HepG2 (cell line): Measurements from ENCODE around the gene TET2. TPM values are rescaled to one million over a fixed set of nuclear protein-coding genes. Genes with fewer than 3 reads are reported as not detected.

Source experiments
- ATF7 ChIP-seq, 2 experiments: fragments of 450-650 bp in 1 of 2; sonication (generic) in 1 of 2; formaldehyde crosslinking in 1 of 2; IDR thresholded peaks; 2 replicates each; pipeline versions ENCODE4 v1.4.0 to v1.6.1; 2016 to 2020; ENCODE audit warnings: antibody characterized with exemption in 1 of 2, mild to moderate bottlenecking in 1 of 2, missing genetic modification reagents in 1 of 2
- CHD4 ChIP-seq: fragments of 200-600 bp; sonication (generic); IDR thresholded peaks from 2 replicates; pipeline ENCODE4 v1.7.0; 2017; ENCODE audit warnings: mild to moderate bottlenecking, low read length, borderline replicate concordance
- FOXO1 ChIP-seq: sonication (generic); formaldehyde crosslinking; IDR thresholded peaks from 2 replicates; pipeline ENCODE4 v1.4.0; 2020; ENCODE audit warnings: missing genetic modification reagents
- HOXD1 ChIP-seq: sonication (generic); formaldehyde crosslinking; IDR thresholded peaks from 2 replicates; pipeline ENCODE4 v1.5.0; 2020; ENCODE audit warnings: missing genetic modification reagents
- KLF9 ChIP-seq: IDR thresholded peaks from 2 replicates; pipeline ENCODE4 v1.6.1; 2016; ENCODE audit warnings: low read depth
- NR2F6 ChIP-seq, 2 experiments: IDR thresholded peaks; 2 replicates each; pipeline ENCODE4 v1.6.1; 2016; ENCODE audit warnings: antibody characterized with exemption in 1 of 2, mild to moderate bottlenecking in 1 of 2
- TCF7 ChIP-seq: sonication (generic); IDR thresholded peaks from 2 replicates; pipeline ENCODE4 v1.6.1; 2016; ENCODE audit warnings: antibody characterized with exemption, low read depth
- ZKSCAN8 ChIP-seq: IDR thresholded peaks from 2 replicates; pipeline ENCODE4 v1.6.1; 2016; ENCODE audit warnings: borderline replicate concordance, missing genetic modification reagents, missing compliant biosample characterization
- ZNF180 ChIP-seq: sonication (generic); formaldehyde crosslinking; IDR thresholded peaks from 2 replicates; pipeline ENCODE4 v1.4.0; 2020; ENCODE audit warnings: low read depth, missing genetic modification reagents, borderline replicate concordance
- ZNF292 ChIP-seq: sonication (generic); formaldehyde crosslinking; IDR thresholded peaks from 2 replicates; pipeline ENCODE4 v1.8.1; 2022; ENCODE audit warnings: mild to moderate bottlenecking, low read depth, missing genetic modification reagents, borderline replicate concordance
- ZNF660 ChIP-seq: sonication (generic); formaldehyde crosslinking; IDR thresholded peaks from 2 replicates; pipeline ENCODE4 v1.5.1; 2020; ENCODE audit warnings: mild to moderate bottlenecking, low read depth, missing genetic modification reagents, borderline replicate concordance
- ZNF724P ChIP-seq: sonication (generic); formaldehyde crosslinking; IDR thresholded peaks from 2 replicates; pipeline ENCODE4 v1.8.0; 2022; ENCODE audit warnings: missing genetic modification reagents, borderline replicate concordance
- ZSCAN12 ChIP-seq: sonication (generic); formaldehyde crosslinking; IDR thresholded peaks from 2 replicates; pipeline ENCODE4 v1.9.0; 2021; ENCODE audit warnings: mild to moderate bottlenecking, missing genetic modification reagents
- polyA plus RNA-seq, 8 experiments: library from polyadenylated mRNA; depleted of rRNA in 3 of 8; stranded (reverse) in 7 of 8; unstranded in 1 of 8; fragments of >200 nt; fragmentation: Illumina TruSeq in 4 of 8; extraction: Trizol in 4 of 8; gene quantifications; 2 replicates each; pipeline versions ENCODE4 v1.2.1 to v1.2.3, GENCODE V29; 2011 to 2016; ENCODE audit warnings: low read depth in 4 of 8, missing spikeins in 1 of 8, mixed read lengths in 1 of 8; ENCODE audit not compliant: insufficient read depth in 1 of 8
- total RNA-seq, 5 experiments: library from RNA; depleted of rRNA; stranded (reverse); fragments of >200 nt; fragmentation: Illumina TruSeq; extraction: Trizol; gene quantifications; 2 replicates each; pipeline ENCODE4 v1.2.3, GENCODE V29; 2016; ENCODE audit warnings: low read depth in 1 of 5
- TF ChIP-seq, protein P1 (sequence below): sonication (generic); formaldehyde crosslinking; IDR thresholded peaks from 2 replicates; pipeline ENCODE4 v1.8.0; 2022; ENCODE audit warnings: mild to moderate bottlenecking, missing genetic modification reagents, borderline replicate concordance
- TF ChIP-seq, protein P2 (sequence below): IDR thresholded peaks from 2 replicates; pipeline ENCODE4 v1.6.1; 2016; ENCODE audit warnings: control low read depth
- TF ChIP-seq, protein P3 (sequence below): sonication (generic); formaldehyde crosslinking; IDR thresholded peaks from 2 replicates; pipeline ENCODE4 v1.8.1; 2023; ENCODE audit warnings: mild to moderate bottlenecking, moderate library complexity, missing genetic modification reagents
- TF ChIP-seq, protein P4 (sequence below): sonication (generic); formaldehyde crosslinking; IDR thresholded peaks from 2 replicates; pipeline ENCODE4 v1.8.0; 2022; ENCODE audit warnings: missing genetic modification reagents, low read depth, mild to moderate bottlenecking, borderline replicate concordance
- TF ChIP-seq, protein P5 (sequence below): sonication (generic); formaldehyde crosslinking; IDR thresholded peaks from 2 replicates; pipeline ENCODE4 v1.4.0; 2020; ENCODE audit warnings: missing genetic modification reagents, borderline replicate concordance
- TF ChIP-seq, protein P6 (sequence below): sonication (generic); formaldehyde crosslinking; IDR thresholded peaks from 2 replicates; pipeline ENCODE4 v1.8.1; 2022; ENCODE audit warnings: mild to moderate bottlenecking, missing genetic modification reagents
- TF ChIP-seq, protein P7 (sequence below): sonication (generic); formaldehyde crosslinking; IDR thresholded peaks from 2 replicates; pipeline ENCODE4 v1.8.1; 2023; ENCODE audit warnings: mild to moderate bottlenecking, missing genetic modification reagents, borderline replicate concordance

The TET2 gene
- total and polyA plus RNA-seq, 2 of the 13 experiments (the other 11 are each of a cell fraction or from before 2014, with no cell fraction given): 4.7 to 4.8 TPM

DNA sequence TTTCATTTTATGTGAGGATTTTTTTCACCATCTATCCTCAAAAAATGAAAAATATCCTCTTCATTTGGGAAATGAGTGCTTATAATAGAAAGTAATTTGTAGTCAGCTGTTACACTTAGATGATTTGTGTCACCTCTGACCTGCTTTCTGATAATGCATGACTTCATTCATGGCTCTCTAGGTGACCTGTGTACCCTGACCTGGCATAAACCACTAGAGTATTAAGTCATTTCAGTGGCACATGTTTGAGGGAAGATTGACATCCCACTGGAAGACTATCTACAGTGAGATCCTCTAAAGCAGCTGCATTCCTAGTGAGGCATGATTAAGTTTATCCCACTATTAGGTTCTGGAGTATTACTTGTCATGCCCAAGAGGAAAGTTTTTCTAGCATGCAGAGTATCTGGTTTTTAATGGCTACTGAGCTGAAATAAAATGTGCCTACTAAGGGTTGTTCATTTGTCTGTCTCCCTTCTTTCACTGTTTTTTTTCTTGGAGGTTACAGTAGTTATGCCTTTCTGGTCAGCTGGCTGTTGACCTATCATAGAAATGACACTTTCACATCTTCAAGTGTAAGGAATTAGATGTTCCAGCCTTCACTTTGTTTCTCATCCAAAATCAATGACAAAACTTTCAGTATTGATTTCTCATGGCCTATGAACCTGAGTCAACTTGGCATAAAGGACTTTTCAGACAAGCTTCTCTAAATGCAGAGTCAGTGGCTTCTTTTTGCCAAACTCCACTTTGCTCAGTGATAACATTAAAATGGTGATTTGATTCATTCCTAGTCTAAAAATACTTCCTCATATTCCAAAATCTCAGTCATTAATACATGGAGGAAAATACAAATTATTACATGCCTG is 33.1 kb downstream of the TET2 start (continued):
- peak; percentile 47; the same call in 1 of the 2 replicates for TF ChIP-seq ATF7 (IDR thresholded peaks at IDR 0.05)
- TF ChIP-seq ATF7 (CRISPR knock-in tag; IDR thresholded peaks at IDR 0.05): no peak
- TF ChIP-seq, protein P1, sequence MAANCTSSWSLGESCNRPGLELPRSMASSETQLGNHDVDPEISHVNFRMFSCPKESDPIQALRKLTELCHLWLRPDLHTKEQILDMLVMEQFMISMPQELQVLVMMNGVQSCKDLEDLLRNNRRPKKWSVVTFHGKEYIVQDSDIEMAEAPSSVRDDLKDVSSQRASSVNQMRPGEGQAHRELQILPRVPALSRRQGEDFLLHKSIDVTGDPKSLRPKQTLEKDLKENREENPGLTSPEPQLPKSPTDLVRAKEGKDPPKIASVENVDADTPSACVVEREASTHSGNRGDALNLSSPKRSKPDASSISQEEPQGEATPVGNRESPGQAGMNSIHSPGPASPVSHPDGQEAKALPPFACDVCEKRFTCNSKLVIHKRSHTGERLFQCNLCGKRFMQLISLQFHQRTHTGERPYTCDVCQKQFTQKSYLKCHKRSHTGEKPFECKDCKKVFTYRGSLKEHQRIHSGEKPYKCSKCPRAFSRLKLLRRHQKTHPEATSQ (CRISPR knock-in tag): no peak
- TF ChIP-seq, protein P2, sequence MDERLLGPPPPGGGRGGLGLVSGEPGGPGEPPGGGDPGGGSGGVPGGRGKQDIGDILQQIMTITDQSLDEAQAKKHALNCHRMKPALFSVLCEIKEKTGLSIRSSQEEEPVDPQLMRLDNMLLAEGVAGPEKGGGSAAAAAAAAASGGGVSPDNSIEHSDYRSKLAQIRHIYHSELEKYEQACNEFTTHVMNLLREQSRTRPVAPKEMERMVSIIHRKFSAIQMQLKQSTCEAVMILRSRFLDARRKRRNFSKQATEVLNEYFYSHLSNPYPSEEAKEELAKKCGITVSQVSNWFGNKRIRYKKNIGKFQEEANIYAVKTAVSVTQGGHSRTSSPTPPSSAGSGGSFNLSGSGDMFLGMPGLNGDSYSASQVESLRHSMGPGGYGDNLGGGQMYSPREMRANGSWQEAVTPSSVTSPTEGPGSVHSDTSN (CRISPR knock-in tag): no peak
- no peak for TF ChIP-seq HOXD1 (CRISPR knock-in tag)
- TF ChIP-seq, protein P3, sequence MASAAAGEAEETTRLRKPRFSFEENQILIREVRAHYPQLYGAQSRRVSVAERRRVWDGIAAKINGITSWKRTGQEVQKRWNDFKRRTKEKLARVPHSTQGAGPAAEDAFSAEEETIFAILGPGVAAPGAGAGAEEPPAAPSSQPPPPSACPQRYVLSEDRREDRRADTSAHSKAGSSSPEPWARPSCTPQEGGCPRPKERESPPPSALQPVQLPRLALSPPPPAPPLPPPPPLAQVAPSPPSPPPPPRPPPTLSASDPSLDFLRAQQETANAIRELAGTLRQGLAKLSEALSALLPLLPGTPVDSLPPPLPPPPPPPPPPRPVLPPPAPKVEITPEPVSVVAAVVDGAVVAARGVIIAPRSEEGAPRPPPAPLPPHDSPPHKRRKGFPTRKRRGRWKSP (CRISPR knock-in tag): no peak
- TF ChIP-seq, protein P4, sequence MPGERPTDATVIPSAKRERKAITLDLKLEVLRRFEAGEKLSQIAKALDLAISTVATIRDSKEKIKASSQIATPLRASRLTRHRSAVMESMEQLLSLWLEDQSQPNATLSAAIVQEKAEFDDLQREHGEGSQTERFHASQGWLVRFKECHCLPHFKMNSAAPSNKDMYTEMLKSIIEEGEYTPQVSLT (CRISPR knock-in tag): no peak
- TF ChIP-seq NR2F6 (IDR thresholded peaks at IDR 0.05): peak; percentile 54
- peak; percentile 55; the same call in 1 of the 2 replicates for TF ChIP-seq NR2F6 (CRISPR knock-in tag; IDR thresholded peaks at IDR 0.05)
- TF ChIP-seq, protein P5, sequence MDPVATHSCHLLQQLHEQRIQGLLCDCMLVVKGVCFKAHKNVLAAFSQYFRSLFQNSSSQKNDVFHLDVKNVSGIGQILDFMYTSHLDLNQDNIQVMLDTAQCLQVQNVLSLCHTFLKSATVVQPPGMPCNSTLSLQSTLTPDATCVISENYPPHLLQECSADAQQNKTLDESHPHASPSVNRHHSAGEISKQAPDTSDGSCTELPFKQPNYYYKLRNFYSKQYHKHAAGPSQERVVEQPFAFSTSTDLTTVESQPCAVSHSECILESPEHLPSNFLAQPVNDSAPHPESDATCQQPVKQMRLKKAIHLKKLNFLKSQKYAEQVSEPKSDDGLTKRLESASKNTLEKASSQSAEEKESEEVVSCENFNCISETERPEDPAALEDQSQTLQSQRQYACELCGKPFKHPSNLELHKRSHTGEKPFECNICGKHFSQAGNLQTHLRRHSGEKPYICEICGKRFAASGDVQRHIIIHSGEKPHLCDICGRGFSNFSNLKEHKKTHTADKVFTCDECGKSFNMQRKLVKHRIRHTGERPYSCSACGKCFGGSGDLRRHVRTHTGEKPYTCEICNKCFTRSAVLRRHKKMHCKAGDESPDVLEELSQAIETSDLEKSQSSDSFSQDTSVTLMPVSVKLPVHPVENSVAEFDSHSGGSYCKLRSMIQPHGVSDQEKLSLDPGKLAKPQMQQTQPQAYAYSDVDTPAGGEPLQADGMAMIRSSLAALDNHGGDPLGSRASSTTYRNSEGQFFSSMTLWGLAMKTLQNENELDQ (CRISPR knock-in tag): no peak
- no peak for TF ChIP-seq ZKSCAN8 (CRISPR knock-in tag)
- TF ChIP-seq, protein P6, sequence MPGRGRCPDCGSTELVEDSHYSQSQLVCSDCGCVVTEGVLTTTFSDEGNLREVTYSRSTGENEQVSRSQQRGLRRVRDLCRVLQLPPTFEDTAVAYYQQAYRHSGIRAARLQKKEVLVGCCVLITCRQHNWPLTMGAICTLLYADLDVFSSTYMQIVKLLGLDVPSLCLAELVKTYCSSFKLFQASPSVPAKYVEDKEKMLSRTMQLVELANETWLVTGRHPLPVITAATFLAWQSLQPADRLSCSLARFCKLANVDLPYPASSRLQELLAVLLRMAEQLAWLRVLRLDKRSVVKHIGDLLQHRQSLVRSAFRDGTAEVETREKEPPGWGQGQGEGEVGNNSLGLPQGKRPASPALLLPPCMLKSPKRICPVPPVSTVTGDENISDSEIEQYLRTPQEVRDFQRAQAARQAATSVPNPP (CRISPR knock-in tag): no peak
- no peak for TF ChIP-seq ZSCAN12
- TF ChIP-seq ZNF180 (CRISPR knock-in tag): no peak
- TF ChIP-seq ZNF660: no peak
- TF ChIP-seq FOXO1 (CRISPR knock-in tag): no peak
- TF ChIP-seq KLF9 (CRISPR knock-in tag): no peak
- TF ChIP-seq TCF7: no peak
- TF ChIP-seq ZNF724P (CRISPR knock-in tag): no peak
- TF ChIP-seq ZNF292: peak; percentile 35; the same call in 1 of the 2 replicates
- no peak for TF ChIP-seq CHD4
- TF ChIP-seq, protein P7, sequence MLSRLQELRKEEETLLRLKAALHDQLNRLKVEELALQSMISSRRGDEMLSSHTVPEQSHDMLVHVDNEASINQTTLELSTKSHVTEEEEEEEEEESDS (CRISPR knock-in tag): no peak
